SK-N-SH (cell line): Measurements from ENCODE around the gene ARHGAP26. TPM values are rescaled to one million over a fixed set of nuclear protein-coding genes. Genes with fewer than 3 reads are reported as not detected.

Experiments
- CTCF ChIA-PET: fragments of 300-600, 350-600 bp; formaldehyde crosslinking; extraction: SDS; loops from one replicate; lab custom pipeline; 2021; lab: Yijun Ruan, JAX
- POLR2A ChIA-PET: fragments of 350-600 bp; sonication (Branson Sonifier 250); formaldehyde crosslinking; extraction: SDS; loops from one replicate; lab custom pipeline; 2020; ENCODE audit warnings: antibody characterized with exemption, inconsistent platforms; lab: Yijun Ruan, JAX
- DNase-seq: peaks from one replicate; pipeline ENCODE4 v3.0.0; 2012
- H2AFZ ChIP-seq: fragments of 200-600 bp; sonication (generic); 2 replicates; pipeline ENCODE4 v1.8.1; 2016; ENCODE audit warnings: antibody characterized with exemption, mild to moderate bottlenecking, low read depth
- H3F3A ChIP-seq: fragments of 200-600 bp; sonication (generic); replicated peaks from 2 replicates; pipeline ENCODE3; 2016; ENCODE audit warnings: antibody characterized with exemption, mild to moderate bottlenecking; ENCODE audit not compliant: insufficient read depth
- H3K27ac ChIP-seq, 2 experiments: fragments of 200-500 bp in 1 of 2; fragments of 200-600 bp in 1 of 2; sonication (Bioruptor generic) in 1 of 2; sonication (generic), shearing (Covaris generic) in 1 of 2; 2 replicates each; pipeline versions ENCODE4 v1.5.1 to v1.6.1; 2014 to 2016; ENCODE audit warnings: low read depth in 2 of 2, inconsistent platforms in 1 of 2, low read length in 1 of 2, mild to moderate bottlenecking in 1 of 2, mixed read lengths in 1 of 2
- H3K27me3 ChIP-seq: fragments of 200-600 bp; sonication (generic), shearing (Covaris generic); 2 replicates; pipeline ENCODE4 v1.6.1; 2016; ENCODE audit warnings: mixed run types; ENCODE audit not compliant: insufficient read depth
- H3K36me3 ChIP-seq, 2 experiments: fragments of 200-500 bp in 1 of 2; fragments of 200-600 bp in 1 of 2; sonication (Bioruptor generic) in 1 of 2; sonication (generic) in 1 of 2; replicated peaks in 1 of 2; 2 replicates each; pipeline versions ENCODE3 to v1.5.1; 2014 to 2016; ENCODE audit warnings: low read length in 1 of 2, mild to moderate bottlenecking in 1 of 2; ENCODE audit not compliant: insufficient read depth in 2 of 2, control insufficient read depth in 1 of 2
- H3K4me1 ChIP-seq, 2 experiments: fragments of 200-500 bp in 1 of 2; fragments of 200-600 bp in 1 of 2; sonication (Bioruptor generic) in 1 of 2; sonication (generic), shearing (Covaris generic) in 1 of 2; 2 replicates each; pipeline versions ENCODE4 v1.5.1 to v1.6.1; 2014 to 2016; ENCODE audit warnings: low read depth in 1 of 2, low read length in 1 of 2, mixed run types in 1 of 2; ENCODE audit not compliant: insufficient read depth in 2 of 2, control insufficient read depth in 1 of 2
- H3K4me2 ChIP-seq: fragments of 200-600 bp; sonication (generic), shearing (Covaris generic); 2 replicates; pipeline ENCODE4 v1.6.1; 2017; ENCODE audit warnings: mixed run types
- H3K4me3 ChIP-seq, 2 experiments: fragments of 200-500 bp in 1 of 2; fragments of 200-600 bp in 1 of 2; sonication (Bioruptor generic) in 1 of 2; sonication (generic), shearing (Covaris generic) in 1 of 2; 2 replicates each; pipeline versions ENCODE4 v1.5.1 to v1.8.1; 2014 to 2016; ENCODE audit warnings: low read depth in 2 of 2, inconsistent platforms in 1 of 2, low read length in 1 of 2, mild to moderate bottlenecking in 1 of 2, mixed read lengths in 1 of 2, moderate library complexity in 1 of 2
- H3K79me2 ChIP-seq: fragments of 200-600 bp; sonication (generic); 2 replicates; pipeline ENCODE4 v1.8.1; 2017; ENCODE audit warnings: mild to moderate bottlenecking; ENCODE audit not compliant: insufficient read depth
- H3K9ac ChIP-seq: fragments of 200-600 bp; sonication (generic); 2 replicates; pipeline ENCODE4 v1.6.1; 2017; ENCODE audit warnings: mixed run types
- H3K9me2 ChIP-seq: fragments of 200-600 bp; sonication (generic); 2 replicates; pipeline ENCODE4 v1.6.1; 2017; ENCODE audit warnings: mixed run types
- H3K9me3 ChIP-seq: fragments of 200-600 bp; sonication (generic); 2 replicates; pipeline ENCODE4 v1.6.1; 2017; ENCODE audit warnings: mixed run types, mild to moderate bottlenecking, moderate library complexity
- H4K20me1 ChIP-seq: fragments of 200-600 bp; sonication (generic); 2 replicates; pipeline ENCODE4 v1.6.1; 2017; ENCODE audit warnings: mild to moderate bottlenecking, mixed run types; ENCODE audit not compliant: insufficient read depth
- CHD2 ChIP-seq: fragments of 150-350 bp; IDR thresholded peaks from 2 replicates; pipeline ENCODE4 v1.6.1; 2018; ENCODE audit warnings: low read length; ENCODE audit not compliant: partially characterized antibody
- EP300 ChIP-seq, 2 experiments: IDR thresholded peaks; 2 replicates each; pipeline versions ENCODE4 v1.4.0 to v1.6.1; 2012; ENCODE audit warnings: borderline replicate concordance in 1 of 2, low read depth in 1 of 2, low read length in 1 of 2
- FOSL2 ChIP-seq: IDR thresholded peaks from 2 replicates; pipeline ENCODE4 v1.4.0; 2012; ENCODE audit warnings: low read depth, mild to moderate bottlenecking, moderate library complexity, borderline replicate concordance
- FOXJ3 ChIP-seq: sonication (generic); formaldehyde crosslinking; IDR thresholded peaks from 2 replicates; pipeline ENCODE4 v1.5.1; 2020; ENCODE audit warnings: mild to moderate bottlenecking, missing genetic modification reagents
- GABPA ChIP-seq: IDR thresholded peaks from 2 replicates; pipeline ENCODE4 v1.4.0; 2012; ENCODE audit warnings: low read depth, mild to moderate bottlenecking
- GATA2 ChIP-seq: sonication (generic); formaldehyde crosslinking; IDR thresholded peaks from 2 replicates; pipeline ENCODE4 v1.5.0; 2020; ENCODE audit warnings: mild to moderate bottlenecking, missing genetic modification reagents
- MXI1 ChIP-seq: IDR thresholded peaks from 2 replicates; pipeline ENCODE4 v1.6.1; 2012; ENCODE audit warnings: mild to moderate bottlenecking, low read depth, low read length, improper control_type of control experiment
- NFIC ChIP-seq: IDR thresholded peaks from 2 replicates; pipeline ENCODE4 v1.4.0; 2012; ENCODE audit warnings: borderline replicate concordance
- NRF1 ChIP-seq: IDR thresholded peaks from 2 replicates; pipeline ENCODE4 v1.6.1; 2012; ENCODE audit warnings: low read depth, mild to moderate bottlenecking, low read length
- POLR2AphosphoS5 ChIP-seq: IDR thresholded peaks from 2 replicates; pipeline ENCODE4 v1.6.1; 2012; ENCODE audit warnings: low read depth, low read length
- RAD21 ChIP-seq: IDR thresholded peaks from 2 replicates; pipeline ENCODE4 v1.6.1; 2012; ENCODE audit warnings: mild to moderate bottlenecking, low read length
- RXRA ChIP-seq: IDR thresholded peaks from 2 replicates; pipeline ENCODE4 v1.4.0; 2012; ENCODE audit warnings: low read depth, mild to moderate bottlenecking, borderline replicate concordance
- TCF12 ChIP-seq: IDR thresholded peaks from 2 replicates; pipeline ENCODE4 v1.4.0; 2012
- TEAD4 ChIP-seq: IDR thresholded peaks from 2 replicates; pipeline ENCODE4 v1.4.0; 2012; ENCODE audit warnings: mild to moderate bottlenecking, borderline replicate concordance; ENCODE audit not compliant: insufficient read depth
- WGBS: methylation state at CpG from one replicate; pipeline ENCODE4 v1.1.6; 2017; ENCODE audit warnings: low lambda C conversion rate; 5-methylcytosine and 5-hydroxymethylcytosine counted together
- polyA plus RNA-seq, 3 experiments: library from polyadenylated mRNA; depleted of rRNA; stranded (reverse); fragments of >200 nt; gene quantifications; 2 replicates each; pipeline ENCODE4 v1.2.3, GENCODE V29; 2012
- TF ChIP-seq, protein P1 (sequence below): fragments of 150-350 bp; IDR thresholded peaks from 2 replicates; pipeline ENCODE4 v1.6.1; 2016; ENCODE audit warnings: mild to moderate bottlenecking, low read depth, low read length
- TF ChIP-seq, protein P2 (sequence below): IDR thresholded peaks from 2 replicates; pipeline ENCODE4; 2012
- TF ChIP-seq, protein P3 (sequence below): fragments of 200-600 bp; sonication (generic); IDR thresholded peaks from 2 replicates; pipeline ENCODE4 v1.6.1; 2017; ENCODE audit warnings: antibody characterized with exemption, mild to moderate bottlenecking, moderate library complexity
- TF ChIP-seq, protein P4 (sequence below): IDR thresholded peaks from 2 replicates; pipeline ENCODE4 v1.4.0; 2012; ENCODE audit warnings: low read depth, borderline replicate concordance

Gene ARHGAP26
- polyA plus RNA-seq, 1 of the 3 experiments (the other 2 are of a cell fraction): 6.1 TPM

DNA sequence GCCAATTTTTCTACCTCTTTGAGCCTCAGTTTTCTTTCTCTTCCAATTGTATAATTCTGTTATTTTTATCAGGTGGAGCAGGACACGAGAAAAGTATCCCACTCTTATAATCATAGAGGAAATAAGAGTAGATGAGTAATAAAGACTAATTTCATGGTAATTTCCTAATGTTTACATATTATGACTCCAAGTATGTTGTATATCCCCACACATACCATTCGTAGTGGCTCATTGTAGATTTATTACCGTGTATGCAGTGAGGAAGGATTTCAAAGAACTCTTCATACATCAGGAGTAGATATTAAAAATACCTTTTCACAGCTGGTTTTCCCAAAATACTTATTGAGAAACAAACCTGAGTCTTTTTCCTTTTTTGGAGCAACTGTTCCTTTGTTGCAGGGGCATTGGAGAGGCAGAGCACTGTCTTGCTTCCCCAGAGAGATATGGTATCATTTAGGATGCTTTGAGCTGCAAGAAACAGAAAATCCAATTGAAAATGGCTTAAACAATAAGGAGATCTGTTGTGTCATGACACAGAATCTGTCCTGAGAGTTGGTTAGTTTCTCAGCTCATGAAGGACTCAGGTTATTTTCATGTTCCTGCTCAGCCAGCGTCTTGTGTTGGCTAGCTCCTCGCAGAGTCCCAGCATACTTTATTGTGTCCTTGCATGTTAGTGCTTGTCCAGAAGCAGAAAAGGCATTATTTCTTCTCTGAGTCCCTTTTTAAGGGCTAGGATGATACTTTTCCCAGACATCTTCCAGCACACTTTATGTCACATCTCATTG, 291.2 kb downstream of the ARHGAP26 start:
- POLR2A ChIA-PET: no interaction called here
- Histone ChIP-seq H3K4me1 (peaks cover 7 to 43% of the 10 kb centered on the region in 2 experiments), H3K36me3 (peaks cover 11 to 32% of the 10 kb centered on the region in 2 experiments), H3K79me2 (no peaks in the 10 kb centered on the region), H3K9ac (no peak overlapping the region), H3K27ac (peak overlapping the region in 1 of 2 experiments; percentile 41; a peak in 2 of 4 replicates), H3K4me3 (no peak overlapping the region), H2AFZ (no peak overlapping the region), H3K27me3 (no peaks in the 10 kb centered on the region), H3K9me3 (no peaks in the 10 kb centered on the region), H4K20me1 (no peaks in the 10 kb centered on the region), H3K4me2 (peak overlapping the region; percentile 21), H3K9me2 (no peaks in the 10 kb centered on the region), H3F3A (peaks cover 14% of the 10 kb centered on the region)
- TF ChIP-seq FOXJ3 (CRISPR knock-in tag): no peak
- TF ChIP-seq RAD21: no peak
- TF ChIP-seq MXI1: no peak
- no peak for TF ChIP-seq CHD2
- peak; percentile 30; the same call in 1 of the 2 replicates for TF ChIP-seq FOSL2
- TF ChIP-seq NFIC: no peak
- TF ChIP-seq, protein P1, sequence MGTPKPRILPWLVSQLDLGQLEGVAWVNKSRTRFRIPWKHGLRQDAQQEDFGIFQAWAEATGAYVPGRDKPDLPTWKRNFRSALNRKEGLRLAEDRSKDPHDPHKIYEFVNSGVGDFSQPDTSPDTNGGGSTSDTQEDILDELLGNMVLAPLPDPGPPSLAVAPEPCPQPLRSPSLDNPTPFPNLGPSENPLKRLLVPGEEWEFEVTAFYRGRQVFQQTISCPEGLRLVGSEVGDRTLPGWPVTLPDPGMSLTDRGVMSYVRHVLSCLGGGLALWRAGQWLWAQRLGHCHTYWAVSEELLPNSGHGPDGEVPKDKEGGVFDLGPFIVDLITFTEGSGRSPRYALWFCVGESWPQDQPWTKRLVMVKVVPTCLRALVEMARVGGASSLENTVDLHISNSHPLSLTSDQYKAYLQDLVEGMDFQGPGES: no peak
- TF ChIP-seq TEAD4: no peak
- no peak for TF ChIP-seq RXRA
- TF ChIP-seq EP300 (IDR thresholded peaks at IDR 0.05; ENCODE audit: borderline replicate concordance in 1 of 2, low read depth in 1 of 2, low read length in 1 of 2): no peak
- TF ChIP-seq, protein P2, sequence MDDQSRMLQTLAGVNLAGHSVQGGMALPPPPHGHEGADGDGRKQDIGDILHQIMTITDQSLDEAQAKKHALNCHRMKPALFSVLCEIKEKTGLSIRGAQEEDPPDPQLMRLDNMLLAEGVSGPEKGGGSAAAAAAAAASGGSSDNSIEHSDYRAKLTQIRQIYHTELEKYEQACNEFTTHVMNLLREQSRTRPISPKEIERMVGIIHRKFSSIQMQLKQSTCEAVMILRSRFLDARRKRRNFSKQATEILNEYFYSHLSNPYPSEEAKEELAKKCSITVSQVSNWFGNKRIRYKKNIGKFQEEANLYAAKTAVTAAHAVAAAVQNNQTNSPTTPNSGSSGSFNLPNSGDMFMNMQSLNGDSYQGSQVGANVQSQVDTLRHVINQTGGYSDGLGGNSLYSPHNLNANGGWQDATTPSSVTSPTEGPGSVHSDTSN: peak; percentile 42; the same call in 1 of the 2 replicates
- TF ChIP-seq, protein P3, sequence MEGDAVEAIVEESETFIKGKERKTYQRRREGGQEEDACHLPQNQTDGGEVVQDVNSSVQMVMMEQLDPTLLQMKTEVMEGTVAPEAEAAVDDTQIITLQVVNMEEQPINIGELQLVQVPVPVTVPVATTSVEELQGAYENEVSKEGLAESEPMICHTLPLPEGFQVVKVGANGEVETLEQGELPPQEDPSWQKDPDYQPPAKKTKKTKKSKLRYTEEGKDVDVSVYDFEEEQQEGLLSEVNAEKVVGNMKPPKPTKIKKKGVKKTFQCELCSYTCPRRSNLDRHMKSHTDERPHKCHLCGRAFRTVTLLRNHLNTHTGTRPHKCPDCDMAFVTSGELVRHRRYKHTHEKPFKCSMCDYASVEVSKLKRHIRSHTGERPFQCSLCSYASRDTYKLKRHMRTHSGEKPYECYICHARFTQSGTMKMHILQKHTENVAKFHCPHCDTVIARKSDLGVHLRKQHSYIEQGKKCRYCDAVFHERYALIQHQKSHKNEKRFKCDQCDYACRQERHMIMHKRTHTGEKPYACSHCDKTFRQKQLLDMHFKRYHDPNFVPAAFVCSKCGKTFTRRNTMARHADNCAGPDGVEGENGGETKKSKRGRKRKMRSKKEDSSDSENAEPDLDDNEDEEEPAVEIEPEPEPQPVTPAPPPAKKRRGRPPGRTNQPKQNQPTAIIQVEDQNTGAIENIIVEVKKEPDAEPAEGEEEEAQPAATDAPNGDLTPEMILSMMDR: no peak
- no peak for TF ChIP-seq GATA2 (CRISPR knock-in tag)
- TF ChIP-seq TCF12: peak; percentile 31; the same call in 1 of the 2 replicates
- no peak for TF ChIP-seq NRF1
- TF ChIP-seq POLR2AphosphoS5: no peak
- TF ChIP-seq GABPA: no peak
- TF ChIP-seq, protein P4, sequence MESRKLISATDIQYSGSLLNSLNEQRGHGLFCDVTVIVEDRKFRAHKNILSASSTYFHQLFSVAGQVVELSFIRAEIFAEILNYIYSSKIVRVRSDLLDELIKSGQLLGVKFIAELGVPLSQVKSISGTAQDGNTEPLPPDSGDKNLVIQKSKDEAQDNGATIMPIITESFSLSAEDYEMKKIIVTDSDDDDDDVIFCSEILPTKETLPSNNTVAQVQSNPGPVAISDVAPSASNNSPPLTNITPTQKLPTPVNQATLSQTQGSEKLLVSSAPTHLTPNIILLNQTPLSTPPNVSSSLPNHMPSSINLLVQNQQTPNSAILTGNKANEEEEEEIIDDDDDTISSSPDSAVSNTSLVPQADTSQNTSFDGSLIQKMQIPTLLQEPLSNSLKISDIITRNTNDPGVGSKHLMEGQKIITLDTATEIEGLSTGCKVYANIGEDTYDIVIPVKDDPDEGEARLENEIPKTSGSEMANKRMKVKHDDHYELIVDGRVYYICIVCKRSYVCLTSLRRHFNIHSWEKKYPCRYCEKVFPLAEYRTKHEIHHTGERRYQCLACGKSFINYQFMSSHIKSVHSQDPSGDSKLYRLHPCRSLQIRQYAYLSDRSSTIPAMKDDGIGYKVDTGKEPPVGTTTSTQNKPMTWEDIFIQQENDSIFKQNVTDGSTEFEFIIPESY: no peak
- no peak for DNase-seq
- CTCF ChIA-PET: interaction anchor here (1.9 to 2.1 kb wide), 2 partner anchors 20 to 907 kb away, joined by 4 read pairs; no protein-coding TSS in a partner anchor
- WGBS: 53% methylated on average over 5 of the region's 5 CpGs
